ENCODE data around the gene HBP1.

DNA sequence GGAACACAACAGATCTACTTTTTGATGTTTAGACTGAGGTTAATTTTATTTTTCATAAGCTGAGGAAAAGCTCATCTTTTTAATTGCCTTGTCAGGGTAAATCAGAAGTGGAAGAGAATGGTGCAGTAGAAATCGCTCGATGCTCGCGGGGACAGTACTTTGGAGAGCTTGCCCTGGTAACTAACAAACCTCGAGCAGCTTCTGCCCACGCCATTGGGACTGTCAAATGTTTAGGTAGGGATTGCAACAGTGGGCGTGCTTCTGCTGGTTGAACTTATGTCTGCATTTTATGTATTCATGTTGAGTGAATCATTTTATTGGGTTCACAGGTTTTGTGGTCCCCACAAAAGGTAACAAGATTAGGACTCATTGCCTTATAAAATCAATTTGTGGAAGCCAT, 11.7 kb upstream of the HBP1 start:
- TF ChIP-seq, protein P1, sequence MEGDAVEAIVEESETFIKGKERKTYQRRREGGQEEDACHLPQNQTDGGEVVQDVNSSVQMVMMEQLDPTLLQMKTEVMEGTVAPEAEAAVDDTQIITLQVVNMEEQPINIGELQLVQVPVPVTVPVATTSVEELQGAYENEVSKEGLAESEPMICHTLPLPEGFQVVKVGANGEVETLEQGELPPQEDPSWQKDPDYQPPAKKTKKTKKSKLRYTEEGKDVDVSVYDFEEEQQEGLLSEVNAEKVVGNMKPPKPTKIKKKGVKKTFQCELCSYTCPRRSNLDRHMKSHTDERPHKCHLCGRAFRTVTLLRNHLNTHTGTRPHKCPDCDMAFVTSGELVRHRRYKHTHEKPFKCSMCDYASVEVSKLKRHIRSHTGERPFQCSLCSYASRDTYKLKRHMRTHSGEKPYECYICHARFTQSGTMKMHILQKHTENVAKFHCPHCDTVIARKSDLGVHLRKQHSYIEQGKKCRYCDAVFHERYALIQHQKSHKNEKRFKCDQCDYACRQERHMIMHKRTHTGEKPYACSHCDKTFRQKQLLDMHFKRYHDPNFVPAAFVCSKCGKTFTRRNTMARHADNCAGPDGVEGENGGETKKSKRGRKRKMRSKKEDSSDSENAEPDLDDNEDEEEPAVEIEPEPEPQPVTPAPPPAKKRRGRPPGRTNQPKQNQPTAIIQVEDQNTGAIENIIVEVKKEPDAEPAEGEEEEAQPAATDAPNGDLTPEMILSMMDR (IDR thresholded peaks at IDR 0.05; ENCODE audit: poor library complexity), result no peak
- TF ChIP-seq EZH2 (IDR thresholded peaks at IDR 0.05; ENCODE audit: borderline replicate concordance) (no peak), EZH2phosphoT487 (IDR thresholded peaks at IDR 0.05; ENCODE audit: low read depth, severe bottlenecking, unreplicated experiment) (no peak)

Data from hepatocyte (in vitro differentiated cells).